Ishikawa (cell line): ENCODE data around the gene TMEM214.

Source experiments
- CREB1 ChIP-seq: IDR thresholded peaks from 2 replicates; pipeline ENCODE4 v1.6.1; 2012; ENCODE audit warnings: low read depth
- EP300 ChIP-seq: IDR thresholded peaks from 2 replicates; pipeline ENCODE4 v1.6.1; 2012; ENCODE audit warnings: borderline replicate concordance
- MAX ChIP-seq: IDR thresholded peaks from 2 replicates; pipeline ENCODE4 v1.6.1; 2012
- RAD21 ChIP-seq: IDR thresholded peaks from 2 replicates; pipeline ENCODE4 v1.6.1; 2012; ENCODE audit warnings: low read depth
- TAF1 ChIP-seq: IDR thresholded peaks from 2 replicates; pipeline ENCODE4 v1.6.1; 2012; ENCODE audit warnings: low read depth, mild to moderate bottlenecking
- USF1 ChIP-seq: IDR thresholded peaks from 2 replicates; pipeline ENCODE4 v1.6.1; 2012
- YY1 ChIP-seq: IDR thresholded peaks from 2 replicates; pipeline ENCODE4 v1.6.1; 2012; ENCODE audit warnings: low read depth

GRCh38 chr2:27019931-27020855, 12.6 kb upstream of the TMEM214 start:
- TF ChIP-seq YY1 (no peak), TAF1 (no peak), USF1 (no peak), CREB1 (no peak), EP300 (no peak), RAD21 (no peak), MAX (no peak)
